ENCODE results near the gene CLCN4.

- TF ChIP-seq POLR2A (IDR thresholded peaks at IDR 0.05), result no peak
- no peak for TF ChIP-seq POLR2AphosphoS5 (IDR thresholded peaks at IDR 0.05)
- TF ChIP-seq CTCF (IDR thresholded peaks at IDR 0.05), result no peak
- no peak for TF ChIP-seq EP300 (IDR thresholded peaks at IDR 0.05)
These were observed 29.6 kb downstream of the CLCN4 start for GRCh38 chrX:10186355-10186754.

All from suprapubic skin (tissue), 4 donors.